Activated CD8-positive, alpha-beta memory T cell treated with anti-CD3 and anti-CD28 coated beads for 1 hour (primary cell): Measurements from ENCODE around the gene SMCP.

Source experiments
- DNase-seq, 2 donors: peaks; one replicate each; pipeline ENCODE4 v3.0.0-alpha.2; 2020; ENCODE audit warnings: low read depth in 1 of 2; ENCODE audit errors: extremely low read depth in 1 of 2

The SMCP gene

DNA sequence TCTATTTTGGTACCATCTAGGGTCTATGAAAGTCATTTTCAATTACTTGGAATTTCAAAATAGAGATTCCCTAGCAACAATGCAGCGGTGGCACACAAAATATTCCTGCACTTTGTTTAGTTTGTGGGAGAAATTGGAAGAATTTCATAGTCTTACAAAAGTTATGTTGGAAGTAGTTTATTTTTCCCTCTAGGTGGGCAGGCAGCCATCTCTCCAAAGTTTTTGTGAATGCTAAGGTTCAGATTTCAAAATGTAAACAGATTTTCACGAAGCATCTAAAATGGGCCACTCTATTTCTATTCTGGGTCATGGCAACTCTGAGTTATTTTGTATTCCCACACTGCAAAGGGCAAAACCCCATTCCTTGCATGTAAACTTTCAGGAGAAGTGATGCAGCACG, 8.0 kb downstream of the SMCP start:
- no peak for DNase-seq

DNA sequence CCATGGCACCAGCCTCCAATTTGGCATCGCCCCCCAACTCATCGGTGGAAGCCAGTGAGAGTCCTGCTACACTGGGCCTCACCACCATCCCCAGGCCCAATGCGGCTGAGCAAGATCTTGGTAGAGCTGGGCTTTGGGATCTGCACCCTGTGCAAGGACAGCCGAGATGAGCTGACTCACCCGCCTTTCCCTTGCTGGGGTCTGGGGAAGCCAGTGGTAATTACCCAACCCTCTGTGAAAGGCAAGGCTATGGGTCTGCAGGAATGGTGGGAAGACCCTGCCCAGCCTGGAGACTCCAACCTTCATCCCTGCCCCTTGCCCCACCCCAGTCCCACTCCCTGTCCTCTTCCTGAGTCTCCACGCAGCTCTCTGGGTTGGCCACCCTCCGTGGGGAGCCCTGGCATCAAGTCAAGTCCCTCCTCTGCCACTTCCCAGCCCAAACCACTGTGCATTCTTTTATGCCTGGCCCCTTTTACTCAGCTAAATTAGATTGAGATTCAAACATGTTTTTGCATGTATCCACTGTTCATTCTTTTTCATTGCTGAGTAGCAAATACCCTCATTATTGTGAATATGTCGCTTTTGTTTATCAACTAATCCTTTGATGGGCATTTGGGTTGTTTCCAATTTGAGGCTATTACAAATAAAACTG, 8.8 kb downstream of the SMCP start:
- no peak for DNase-seq

DNA sequence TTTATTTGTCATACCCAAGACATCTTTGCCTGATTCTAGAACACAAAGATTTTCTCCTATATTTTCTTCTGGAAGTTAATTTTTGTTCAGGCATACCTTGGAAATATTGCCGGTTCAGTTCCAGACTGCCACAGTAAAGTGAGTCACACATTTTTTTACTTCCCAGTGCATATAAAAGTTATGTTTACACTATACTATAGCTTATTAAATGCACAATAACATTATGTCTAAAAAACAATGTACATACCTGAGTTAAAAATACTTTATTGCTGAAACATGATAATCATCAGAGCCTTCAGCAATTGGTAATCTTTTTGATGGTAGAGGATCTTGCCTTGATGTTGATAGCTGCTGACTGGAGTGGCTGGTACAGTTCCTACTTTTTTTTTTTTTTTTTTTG, 10.0 kb downstream of the SMCP start:
- DNase-seq: no peak

- no peak for DNase-seq
Observed at GRCh38 chr1:152899027-152899426, 20.9 kb downstream of the SMCP start.

DNA sequence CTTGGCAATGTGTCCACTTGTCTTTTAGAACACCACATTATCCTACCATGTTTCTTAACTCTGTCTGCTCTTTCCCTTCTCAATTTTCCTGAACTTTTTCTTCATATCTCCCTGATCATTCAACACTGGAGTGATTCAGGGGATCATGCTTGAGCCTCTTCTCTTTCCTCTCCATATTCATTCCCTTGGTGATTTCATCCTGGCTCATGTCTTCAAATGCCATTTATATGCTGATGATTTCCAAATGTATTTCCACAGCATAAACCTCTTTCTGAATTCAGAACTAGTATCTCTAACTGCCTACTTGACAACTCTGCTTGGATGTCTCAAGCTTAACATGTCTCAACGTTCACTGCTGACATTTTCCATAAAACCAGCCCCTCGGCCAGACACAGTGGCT, 21.8 kb downstream of the SMCP start:
- no peak for DNase-seq

DNA sequence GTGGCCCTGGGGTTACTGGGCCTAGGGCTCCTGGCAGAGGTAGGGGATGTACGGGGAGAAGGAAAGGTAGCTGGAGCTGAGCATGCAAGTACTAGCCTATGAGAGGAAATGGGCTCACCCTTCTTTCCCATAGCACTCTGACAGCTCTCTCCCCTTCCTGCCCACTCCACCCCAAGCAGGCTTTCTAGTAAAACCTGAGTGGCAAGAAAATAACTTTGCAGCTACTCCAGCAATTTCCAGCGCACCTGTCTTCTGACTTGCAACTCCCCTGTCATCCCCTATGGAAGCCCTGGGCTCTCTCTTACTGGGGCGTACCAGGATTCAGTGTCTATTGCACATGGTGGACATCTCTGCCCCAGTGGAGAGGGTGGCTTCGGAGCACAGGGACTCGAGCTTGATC, 23.5 kb downstream of the SMCP start:
- DNase-seq: no peak

- no peak for DNase-seq
Observed at GRCh38 chr1:152902636-152903035, 24.5 kb downstream of the SMCP start.

- DNase-seq: no peak
Observed at GRCh38 chr1:152904688-152905440, 26.7 kb downstream of the SMCP start.

GRCh38 chr1:152906023-152906565, 28.0 kb downstream of the SMCP start:
- DNase-seq: no peak

- no peak for DNase-seq
Observed at GRCh38 chr1:152907686-152908601, 29.8 kb downstream of the SMCP start, which contains the start of gene IVL. TSS of gene IVL (plus strand) at chr1:152908546. CDS start at chr1:152909798, 1,252 bp downstream.

- DNase-seq: no peak
Observed at GRCh38 chr1:152909206-152909605, 31.1 kb downstream of the SMCP start.

DNA sequence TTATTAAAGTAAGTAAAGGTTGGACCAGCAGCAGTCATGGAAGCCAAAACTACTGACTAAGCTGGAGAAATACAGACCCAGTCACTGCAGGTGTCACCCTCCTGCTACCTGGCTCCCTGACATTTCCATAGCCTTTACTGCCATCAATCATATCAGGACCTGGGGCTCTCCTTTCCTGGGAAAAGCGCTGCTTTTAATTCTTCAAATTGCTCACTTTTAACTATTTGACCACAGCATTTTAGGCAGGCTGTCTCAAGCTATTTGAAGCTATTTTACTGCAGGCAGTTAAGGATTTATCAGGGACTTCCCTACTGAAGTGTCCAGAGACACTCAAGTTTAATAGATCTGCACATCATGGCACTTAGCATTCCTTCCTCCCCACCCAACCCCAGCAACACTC, 34.3 kb downstream of the SMCP start:
- DNase-seq: no peak

DNA sequence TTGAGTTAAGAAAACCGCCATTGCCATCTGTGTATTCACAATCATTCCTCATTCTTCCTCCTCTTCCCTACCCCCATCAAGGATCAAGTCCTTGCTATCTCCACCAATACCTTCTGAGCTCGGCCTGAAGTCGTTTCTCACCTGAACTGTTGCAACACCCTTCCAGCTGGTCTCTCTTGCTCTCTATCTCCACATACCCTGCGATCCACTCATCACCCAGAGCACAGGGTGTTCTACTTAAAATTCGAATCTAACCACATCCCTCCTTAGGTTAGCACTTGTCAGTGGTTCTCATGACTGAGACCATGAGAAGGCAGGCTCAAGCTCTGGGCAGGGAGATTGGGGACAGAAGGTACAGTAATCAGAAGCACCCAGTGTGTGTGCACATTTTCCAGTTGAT, 34.8 kb downstream of the SMCP start:
- DNase-seq: no peak

DNA sequence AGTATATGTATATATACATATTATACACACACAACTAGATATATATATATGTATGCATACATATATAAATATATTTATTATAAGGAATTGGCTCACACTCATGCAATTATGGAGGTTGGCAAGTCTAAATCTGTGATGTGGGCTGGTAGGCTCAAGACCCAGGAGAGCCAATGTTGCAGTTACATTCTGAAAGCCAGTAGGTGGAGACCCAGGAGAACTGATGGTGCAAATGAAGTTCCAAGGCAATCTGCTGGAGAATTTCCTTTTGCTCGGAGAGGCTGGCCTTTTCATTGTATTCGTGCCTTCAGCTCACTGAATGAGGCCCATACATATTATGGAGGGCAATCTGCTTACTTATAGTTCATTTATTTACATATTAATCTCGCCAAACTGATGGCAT, 39.7 kb downstream of the SMCP start:
- no peak for DNase-seq

- DNase-seq: no peak
Observed at GRCh38 chr1:152919071-152919470, 40.9 kb downstream of the SMCP start.

GRCh38 chr1:152924191-152924590, 46.1 kb downstream of the SMCP start:
- DNase-seq: no peak

DNA sequence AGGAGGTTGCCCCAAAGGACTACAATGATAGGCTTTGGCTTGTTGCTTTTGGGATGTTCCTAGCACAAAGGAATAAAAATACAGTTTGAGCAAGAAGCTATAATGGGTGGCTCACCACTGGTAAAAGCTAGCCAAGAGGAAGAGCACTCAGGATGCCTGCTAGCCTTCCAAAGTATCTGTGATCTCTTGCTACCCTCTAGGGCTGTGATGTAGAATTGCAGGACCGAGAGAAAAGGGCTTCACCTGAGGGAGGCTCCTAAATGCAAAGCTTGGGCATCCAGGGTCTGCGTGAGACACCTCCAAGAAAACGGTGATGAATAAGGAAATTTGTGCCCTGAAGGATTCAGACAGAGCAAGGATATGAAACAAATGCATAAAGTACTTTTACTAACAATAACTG, 48.0 kb downstream of the SMCP start:
- DNase-seq: no peak

GRCh38 chr1:152928671-152929070, 50.5 kb downstream of the SMCP start:
- DNase-seq: no peak

- no peak for DNase-seq
Observed at GRCh38 chr1:152932170-152932811, 54.2 kb downstream of the SMCP start.

- DNase-seq: no peak
Observed at GRCh38 chr1:152933196-152933595, 55.1 kb downstream of the SMCP start.
